Naive thymus-derived CD8-positive, alpha-beta T cell (primary cell): ENCODE results near the gene FBXO7. TPM values are rescaled to one million over a fixed set of nuclear protein-coding genes. Genes with fewer than 3 reads are reported as not detected.
A peak's percentile ranks its signal among the peaks of the same experiment; 100 is the strongest.

Experiments used
- ATAC-seq, 2 donors: fragments of 150-1000 bp; cut with Tn5 transposase in 1 of 2; sonication (Bioruptor Pico), chemical (Tn5 transposase) in 1 of 2; 1 replicate in 1 of 2; 2 replicates in 1 of 2; pipeline ENCODE4 v1.10.0; 2021; ENCODE audit warnings: mild to moderate bottlenecking in 2 of 2, moderate library complexity in 2 of 2
- POLR2A ChIA-PET: fragments of 350-600 bp; sonication (Branson Sonifier 250); formaldehyde crosslinking; loops from one replicate; lab custom pipeline; 2021; ENCODE audit warnings: antibody characterized with exemption; lab: Charles Lee
- DNase-seq, 10 donors: peaks; one replicate each; pipeline versions ENCODE4 v3.0.0 to v3.0.0-alpha.2; 2020 to 2022
- H3K27ac Mint-ChIP-seq, 10 donors: one replicate each; pipeline ENCODE4 v1.8.0; 2020 to 2022; ENCODE audit warnings: mild to moderate bottlenecking in 10 of 10, mixed read lengths in 10 of 10, moderate library complexity in 4 of 10, inconsistent platforms in 1 of 10
- H3K27me3 Mint-ChIP-seq, 5 donors: one replicate each; pipeline ENCODE4 v1.8.0; 2021 to 2022; ENCODE audit warnings: mixed read lengths in 5 of 5
- H3K36me3 Mint-ChIP-seq, 3 donors: one replicate each; pipeline ENCODE4 v1.8.0; 2020 to 2022; ENCODE audit warnings: mixed read lengths in 3 of 3, mild to moderate bottlenecking in 2 of 3, inconsistent platforms in 1 of 3
- H3K4me1 Mint-ChIP-seq, 4 donors: one replicate each; pipeline ENCODE4 v1.8.0; 2021 to 2022; ENCODE audit warnings: mixed read lengths in 4 of 4
- H3K4me3 Mint-ChIP-seq, 10 donors: one replicate each; pipeline ENCODE4 v1.8.0; 2020 to 2022; ENCODE audit warnings: mild to moderate bottlenecking in 10 of 10, mixed read lengths in 10 of 10, moderate library complexity in 6 of 10, inconsistent platforms in 1 of 10
- H3K9me3 Mint-ChIP-seq, 9 donors: one replicate each; pipeline ENCODE4 v1.8.0; 2020 to 2022; ENCODE audit warnings: mixed read lengths in 9 of 9, mild to moderate bottlenecking in 3 of 9, inconsistent platforms in 1 of 9, moderate library complexity in 1 of 9
- polyA plus RNA-seq, 3 donors: library from polyadenylated mRNA; unstranded; fragments of 300-500 nt; fragmentation: Illumina TruSeq; gene quantifications; one replicate each; pipeline ENCODE4 v1.2.3, GENCODE V29; 2021
- total RNA-seq, 8 experiments: library from RNA in 2 of 8; stranded (reverse) in 2 of 8; gene quantifications; one replicate each; pipeline ENCODE4 v1.2.3 and lab custom pipeline; 2021 to 2026

FBXO7 gene
- total and polyA plus RNA-seq, 5 experiments from 2014 or later, result 97.5 to 149 (median 126) TPM

DNA sequence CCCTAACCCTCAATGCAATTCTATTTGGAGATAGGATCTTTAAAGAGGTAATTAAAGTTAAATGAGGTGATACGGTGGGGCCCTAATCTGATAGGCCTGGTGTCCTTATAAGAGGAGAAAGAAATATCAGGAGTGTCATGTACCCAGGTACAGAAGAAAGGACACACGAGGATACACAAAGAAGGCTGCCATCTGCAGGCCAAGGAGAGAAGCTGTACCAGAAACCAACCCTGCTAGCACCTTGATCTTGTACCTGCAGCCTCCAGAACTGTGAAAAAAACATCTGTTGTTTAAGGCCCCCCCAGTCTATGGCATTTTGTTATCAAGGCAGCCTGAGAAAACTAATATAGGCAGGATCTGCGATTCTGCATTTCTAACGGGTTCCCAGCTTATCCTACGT, 44.2 kb downstream of the FBXO7 start:
- Mint-ChIP-seq H3K27ac (no peak overlapping the region), H3K9me3 (peaks cover 0 to 7% (median 0%) of the 10 kb centered on the region in 9 donors), H3K4me3 (no peak overlapping the region), H3K4me1 (peaks cover 0 to 2% (median 0%) of the 10 kb centered on the region in 4 donors), H3K36me3 (peaks cover 0 to 13% (median 0%) of the 10 kb centered on the region in 3 donors), H3K27me3 (no peaks in the 10 kb centered on the region)
- ATAC-seq (no peak), DNase-seq (no peak)
- POLR2A ChIA-PET, result no interaction called here

DNA sequence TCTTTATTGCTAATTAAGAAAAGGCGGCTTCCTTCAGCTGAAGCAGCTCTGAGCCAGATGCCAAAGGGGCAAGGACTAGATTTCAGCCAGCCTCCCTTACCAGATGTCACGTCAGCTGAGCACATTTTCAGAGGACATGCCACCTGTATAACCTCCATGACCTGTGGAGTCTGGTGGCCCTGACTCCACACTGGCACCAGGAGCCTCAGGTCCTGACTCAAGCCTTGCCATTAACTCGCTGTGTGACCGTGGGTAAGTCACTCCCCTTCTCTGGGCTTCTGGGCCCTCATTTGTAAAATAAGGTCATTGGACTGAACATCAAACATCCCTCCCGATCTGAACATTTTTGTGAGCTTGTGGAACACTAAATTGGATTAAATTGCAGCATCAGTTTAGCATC, 46.0 kb downstream of the FBXO7 start:
- DNase-seq (no peak), ATAC-seq (no peak)
- no peak overlapping the region for H3K27ac Mint-ChIP-seq
- no peak overlapping the region for H3K4me3 Mint-ChIP-seq
- H3K36me3 Mint-ChIP-seq, result peaks cover 0 to 13% (median 0%) of the 10 kb centered on the region in 3 donors
- peaks cover 0 to 7% (median 0%) of the 10 kb centered on the region in 9 donors for H3K9me3 Mint-ChIP-seq
- no peaks in the 10 kb centered on the region for H3K27me3 Mint-ChIP-seq
- POLR2A ChIA-PET, result no interaction called here
- H3K4me1 Mint-ChIP-seq, result no peaks in the 10 kb centered on the region

DNA sequence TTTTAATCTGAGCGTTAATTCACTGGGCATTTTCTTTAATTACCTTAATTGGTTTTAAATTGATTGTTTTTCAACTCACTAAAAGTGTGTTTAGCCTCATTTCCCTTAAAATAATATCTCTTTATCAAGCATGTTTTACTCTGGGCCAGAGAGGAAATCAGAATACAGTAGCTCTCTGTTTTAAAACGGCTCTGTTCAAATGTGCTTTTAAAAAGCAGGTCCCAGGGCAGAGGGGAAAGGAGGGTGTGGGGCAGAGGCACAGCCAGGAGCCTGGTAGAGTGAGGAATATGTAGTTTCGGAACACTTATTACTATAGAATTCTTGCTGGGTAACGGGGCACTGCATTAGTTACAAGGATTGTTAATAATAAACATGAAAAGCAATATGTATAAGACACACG, 47.6 kb downstream of the FBXO7 start:
- H3K27me3 Mint-ChIP-seq, result no peaks in the 10 kb centered on the region
- DNase-seq (no peak), ATAC-seq (no peak)
- H3K4me3 Mint-ChIP-seq, result no peak overlapping the region
- POLR2A ChIA-PET, result no interaction called here
- H3K4me1 Mint-ChIP-seq, result no peaks in the 10 kb centered on the region
- H3K36me3 Mint-ChIP-seq, result peaks cover 0 to 13% (median 0%) of the 10 kb centered on the region in 3 donors
- H3K9me3 Mint-ChIP-seq, result peaks cover 0 to 7% (median 0%) of the 10 kb centered on the region in 9 donors
- no peak overlapping the region for H3K27ac Mint-ChIP-seq

DNA sequence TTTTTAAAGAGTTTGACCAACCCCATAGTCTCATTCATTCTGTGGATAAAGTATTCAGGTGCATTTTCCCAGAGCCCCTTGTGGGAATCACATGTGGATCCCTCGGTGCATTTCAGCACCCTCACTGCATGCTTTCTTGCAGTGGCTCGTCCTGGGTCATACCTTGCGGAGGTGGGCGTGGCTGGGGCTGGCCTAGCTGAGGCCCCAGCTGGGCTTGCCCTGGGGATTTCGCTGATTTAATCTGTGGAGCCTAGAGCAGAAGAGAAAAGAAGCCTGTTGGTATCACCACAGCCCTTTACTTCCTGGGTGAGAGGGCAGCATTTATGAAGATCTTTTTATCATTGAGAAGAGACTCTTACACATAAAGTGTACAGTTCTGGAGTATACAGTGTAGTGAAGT, 53.1 kb downstream of the FBXO7 start:
- peaks cover 3 to 10% (median 4%) of the 10 kb centered on the region in 5 donors for H3K27me3 Mint-ChIP-seq
- no peaks in the 10 kb centered on the region for H3K9me3 Mint-ChIP-seq

DNA sequence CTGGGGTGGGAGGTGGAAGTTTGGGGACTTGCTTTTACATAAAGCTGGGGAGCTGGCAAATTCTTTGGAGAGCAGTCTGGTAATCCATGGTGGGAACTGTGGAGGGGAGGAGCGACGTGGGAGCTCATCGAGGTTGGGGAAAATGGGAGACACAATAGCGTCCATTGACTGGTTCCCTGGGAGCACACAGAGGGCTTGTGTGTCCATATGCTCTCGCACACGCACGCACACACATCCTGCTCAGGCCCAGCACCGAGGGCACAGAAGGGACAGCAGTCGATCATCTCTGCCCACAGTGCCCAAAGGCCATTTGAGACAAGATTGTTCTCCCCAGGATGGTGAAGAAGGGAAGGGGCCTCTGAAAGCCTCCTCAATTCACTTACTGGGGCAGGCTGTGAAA, 53.7 kb downstream of the FBXO7 start:
- no peaks in the 10 kb centered on the region for H3K9me3 Mint-ChIP-seq
- ATAC-seq (no peak), DNase-seq (no peak)
- H3K36me3 Mint-ChIP-seq, result no peaks in the 10 kb centered on the region
- peaks cover 3 to 16% (median 7%) of the 10 kb centered on the region in 5 donors for H3K27me3 Mint-ChIP-seq
- H3K4me3 Mint-ChIP-seq, result no peak overlapping the region
- peaks cover 0 to 2% (median 1%) of the 10 kb centered on the region in 4 donors for H3K4me1 Mint-ChIP-seq
- H3K27ac Mint-ChIP-seq, result no peak overlapping the region
- POLR2A ChIA-PET, result no interaction called here

More for the DNA sequence above, 53.1 kb downstream of the FBXO7 start:
- Mint-ChIP-seq H3K27ac (peak overlapping the region in 1 of 10 donors; percentile 13), H3K4me1 (peaks cover 0 to 2% (median 1%) of the 10 kb centered on the region in 4 donors), H3K36me3 (no peaks in the 10 kb centered on the region), H3K4me3 (no peak overlapping the region)
- ATAC-seq, result no peak
- POLR2A ChIA-PET, result no interaction called here
- no peak for DNase-seq

DNA sequence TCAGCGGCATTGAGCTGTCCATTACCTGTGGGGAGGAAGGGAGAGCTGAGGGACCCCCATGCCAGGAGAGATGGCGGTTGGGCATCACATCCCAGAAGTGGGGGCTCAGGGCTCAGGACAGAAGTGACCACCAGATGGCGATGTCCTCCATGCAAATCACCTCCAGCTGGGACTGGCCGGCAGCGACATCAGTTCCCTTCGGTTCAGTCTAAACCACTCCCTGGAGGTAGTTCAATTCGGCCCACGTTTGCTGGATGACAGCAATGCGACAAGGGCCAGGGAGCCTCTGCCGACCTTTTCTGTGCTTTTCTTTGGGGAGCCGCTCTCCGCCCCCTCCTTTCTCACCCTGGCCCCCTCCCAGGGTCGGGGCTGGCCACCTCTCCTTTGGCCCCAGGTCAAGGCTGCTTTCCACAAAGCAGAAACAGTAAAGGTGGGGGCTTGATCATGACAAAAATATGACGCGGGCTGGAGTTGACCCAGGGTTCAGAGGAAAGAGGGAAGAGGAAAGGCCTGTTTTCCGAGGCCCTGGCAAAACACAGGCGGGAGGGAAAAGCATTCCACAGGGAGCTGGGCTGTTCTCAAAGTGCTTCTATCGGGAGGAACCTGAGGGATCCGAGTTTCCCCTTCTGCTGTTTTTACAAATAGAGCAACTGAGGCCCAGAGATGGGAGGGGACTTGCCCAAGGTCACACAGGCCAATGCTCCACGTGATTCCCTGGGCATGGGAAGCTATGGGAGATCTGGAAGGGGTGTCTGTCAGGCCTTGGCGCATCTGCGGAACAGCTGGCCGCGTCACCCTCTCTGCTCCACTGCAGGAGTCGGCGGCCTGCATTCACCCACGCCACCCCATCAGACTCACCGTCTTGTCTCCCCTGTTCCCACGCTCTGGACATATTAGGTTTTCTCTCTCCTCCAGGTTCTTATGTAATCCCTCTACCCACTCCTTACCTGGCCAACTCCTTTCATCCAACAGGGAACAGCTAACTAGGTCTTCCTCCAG, 54.7 kb downstream of the FBXO7 start:
- Mint-ChIP-seq H3K27me3 (peaks cover 3 to 22% (median 11%) of the 10 kb centered on the region in 5 donors), H3K9me3 (no peaks in the 10 kb centered on the region), H3K4me3 (no peak overlapping the region), H3K27ac (peak overlapping the region in 1 of 10 donors; percentile 15), H3K4me1 (peaks cover 0 to 2% (median 1%) of the 10 kb centered on the region in 4 donors), H3K36me3 (no peaks in the 10 kb centered on the region)
- peak; percentile 30 to 78 (median 52) for DNase-seq
- ATAC-seq, result peak; percentile 58 to 73
- POLR2A ChIA-PET, result no interaction called here

DNA sequence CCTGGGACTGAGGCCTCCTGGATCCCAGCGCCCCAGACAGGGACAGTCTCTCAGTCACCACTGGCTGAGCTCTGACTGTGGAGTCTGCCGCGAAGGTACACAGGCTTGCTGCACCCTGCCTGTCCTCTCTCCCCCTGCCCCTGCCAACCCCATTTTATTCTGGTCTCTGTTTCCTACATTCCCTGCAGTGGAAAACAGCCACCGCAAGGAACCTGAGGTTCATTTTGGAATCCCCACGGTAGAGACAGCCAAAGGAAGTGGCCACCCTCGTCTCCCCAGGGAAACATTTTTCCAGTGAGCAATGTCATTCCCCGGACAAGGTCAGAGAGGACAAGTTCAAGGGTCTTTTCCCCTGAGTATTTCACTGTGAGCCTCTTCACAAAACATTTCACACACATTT, 56.6 kb downstream of the FBXO7 start:
- Mint-ChIP-seq H3K4me1 (peaks cover 0 to 2% (median 1%) of the 10 kb centered on the region in 4 donors), H3K27me3 (peaks cover 3 to 22% (median 11%) of the 10 kb centered on the region in 5 donors), H3K9me3 (no peaks in the 10 kb centered on the region), H3K4me3 (no peak overlapping the region), H3K27ac (no peak overlapping the region), H3K36me3 (no peaks in the 10 kb centered on the region)
- DNase-seq (no peak), ATAC-seq (no peak)
- POLR2A ChIA-PET, result interaction anchor here (0.7 kb wide), 1 partner anchor 161 kb away, joined by 4 read pairs; no protein-coding TSS in a partner anchor

DNA sequence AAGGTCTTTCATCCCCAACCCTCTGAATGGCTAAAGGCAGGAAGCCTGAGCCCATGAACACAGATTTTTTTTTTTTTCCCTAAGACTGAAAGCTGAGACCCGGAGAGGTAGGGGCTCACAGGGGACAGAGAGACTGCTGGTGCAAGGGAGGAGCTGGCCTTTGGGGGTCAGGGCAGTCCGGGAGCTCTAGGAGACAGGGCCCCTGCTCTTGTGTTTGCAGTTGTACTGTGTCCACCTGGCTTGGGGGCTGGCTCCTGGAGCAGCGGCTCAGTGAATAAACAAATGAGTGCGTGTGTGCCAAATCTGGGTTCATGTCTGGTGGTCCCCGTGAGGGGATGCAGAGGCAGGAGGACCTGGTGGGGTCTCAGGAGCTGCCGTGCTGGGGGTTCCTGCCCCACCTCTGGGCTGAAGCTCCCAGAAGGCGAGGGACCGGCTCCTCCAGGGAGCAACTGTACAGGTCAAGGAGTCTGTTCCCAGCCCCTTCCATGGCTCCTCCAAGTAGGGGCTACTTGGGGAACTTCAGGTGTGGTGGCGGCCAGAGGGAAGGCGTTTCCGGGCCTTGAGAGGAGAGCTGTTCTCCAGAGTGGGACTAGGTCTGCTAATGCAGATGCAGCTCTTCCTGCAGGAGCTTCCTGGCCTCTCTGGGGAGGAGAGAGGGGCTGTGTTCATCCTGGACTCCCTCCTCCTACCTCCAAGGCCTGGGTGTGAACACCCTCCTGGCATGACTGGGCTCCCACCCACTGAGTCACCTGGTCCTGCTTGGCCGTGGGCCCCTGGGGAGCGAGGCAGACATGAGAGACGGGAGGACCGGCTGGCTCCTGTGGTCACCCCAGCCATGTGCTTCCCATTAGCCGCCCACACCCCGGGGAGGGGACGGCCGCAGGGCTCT, 57.6 kb downstream of the FBXO7 start:
- H3K4me1 Mint-ChIP-seq, result peaks cover 0 to 2% (median 1%) of the 10 kb centered on the region in 4 donors
- POLR2A ChIA-PET, result interaction anchor here (0.7 kb wide), 1 partner anchor 160 kb away, joined by 4 read pairs; no protein-coding TSS in a partner anchor
- H3K4me3 Mint-ChIP-seq, result no peak overlapping the region

DNA sequence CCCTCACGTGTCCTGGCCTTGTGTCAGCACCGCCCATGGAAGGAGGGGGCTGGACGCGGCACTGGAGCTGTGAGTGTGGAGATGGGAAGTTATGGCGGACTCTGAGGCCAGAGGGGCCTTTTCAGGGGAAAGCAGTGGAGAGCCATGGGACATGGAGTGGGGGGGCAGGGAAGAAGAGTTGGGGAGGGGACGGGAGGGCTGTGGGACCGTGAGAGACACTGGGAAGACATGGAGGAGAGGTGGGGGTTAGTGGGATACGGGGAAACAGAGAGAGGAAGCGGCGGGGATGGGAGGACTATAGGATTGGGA, 58.2 kb downstream of the FBXO7 start:
- ATAC-seq, result no peak
- Mint-ChIP-seq H3K9me3 (no peaks in the 10 kb centered on the region), H3K36me3 (no peaks in the 10 kb centered on the region), H3K4me3 (no peak overlapping the region), H3K27ac (no peak overlapping the region), H3K27me3 (peaks cover 3 to 22% (median 11%) of the 10 kb centered on the region in 5 donors), H3K4me1 (peaks cover 0 to 2% (median 1%) of the 10 kb centered on the region in 4 donors)
- POLR2A ChIA-PET, result no interaction called here
- no peak for DNase-seq

More for the DNA sequence above, 57.6 kb downstream of the FBXO7 start:
- no peaks in the 10 kb centered on the region for H3K36me3 Mint-ChIP-seq
- peaks cover 3 to 22% (median 11%) of the 10 kb centered on the region in 5 donors for H3K27me3 Mint-ChIP-seq
- no peak for DNase-seq
- no peaks in the 10 kb centered on the region for H3K9me3 Mint-ChIP-seq
- no peak for ATAC-seq
- H3K27ac Mint-ChIP-seq, result peak overlapping the region in 1 of 10 donors; percentile 75

DNA sequence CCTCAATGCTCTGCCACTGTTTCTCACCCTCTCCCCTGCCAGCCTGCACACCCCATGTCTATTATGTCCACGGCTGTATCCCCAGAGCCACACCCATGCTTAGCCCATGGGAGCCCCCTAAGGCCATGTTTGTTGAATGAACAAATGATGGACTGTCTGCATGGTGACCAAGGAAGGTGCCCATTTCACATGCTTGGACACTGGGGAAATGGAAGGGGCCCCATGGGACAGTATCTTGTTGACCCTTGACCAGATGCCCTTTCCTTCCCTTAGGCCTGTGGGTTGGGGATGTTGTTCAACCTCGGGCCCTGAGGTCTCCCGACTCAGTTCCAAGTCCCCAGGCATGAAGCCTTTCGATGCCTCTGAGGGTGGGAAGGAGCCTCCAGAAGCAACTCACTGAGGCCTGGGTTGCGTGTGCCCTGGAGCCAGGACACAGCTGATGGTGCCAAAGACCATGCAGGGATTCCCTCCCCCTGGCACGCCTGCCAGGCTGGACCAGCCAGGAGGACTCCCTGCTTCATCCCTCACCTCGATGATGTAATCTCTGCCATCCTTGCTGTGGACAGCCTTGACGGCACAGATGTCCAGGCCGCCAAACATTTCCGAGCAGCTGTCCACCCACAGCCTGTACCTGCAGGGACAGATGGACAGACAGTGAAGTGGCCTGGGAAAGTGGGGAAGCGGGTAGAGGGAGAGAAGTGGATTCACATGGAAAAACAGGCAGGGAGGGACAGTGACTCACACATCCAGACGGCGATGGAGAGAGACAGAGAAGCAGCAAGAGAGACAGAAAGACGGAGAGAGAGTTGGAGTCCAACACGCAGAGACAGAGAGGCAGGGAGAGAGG, 58.9 kb downstream of the FBXO7 start:
- H3K4me3 Mint-ChIP-seq, result no peak overlapping the region
- DNase-seq (no peak), ATAC-seq (no peak)
- H3K36me3 Mint-ChIP-seq, result peaks cover 0 to 4% (median 0%) of the 10 kb centered on the region in 3 donors
- H3K27me3 Mint-ChIP-seq, result peaks cover 3 to 26% (median 11%) of the 10 kb centered on the region in 5 donors
- H3K27ac Mint-ChIP-seq, result no peak overlapping the region
- POLR2A ChIA-PET, result no interaction called here
- H3K4me1 Mint-ChIP-seq, result peaks cover 0 to 2% (median 1%) of the 10 kb centered on the region in 4 donors
- peaks cover 0 to 3% (median 0%) of the 10 kb centered on the region in 9 donors for H3K9me3 Mint-ChIP-seq

DNA sequence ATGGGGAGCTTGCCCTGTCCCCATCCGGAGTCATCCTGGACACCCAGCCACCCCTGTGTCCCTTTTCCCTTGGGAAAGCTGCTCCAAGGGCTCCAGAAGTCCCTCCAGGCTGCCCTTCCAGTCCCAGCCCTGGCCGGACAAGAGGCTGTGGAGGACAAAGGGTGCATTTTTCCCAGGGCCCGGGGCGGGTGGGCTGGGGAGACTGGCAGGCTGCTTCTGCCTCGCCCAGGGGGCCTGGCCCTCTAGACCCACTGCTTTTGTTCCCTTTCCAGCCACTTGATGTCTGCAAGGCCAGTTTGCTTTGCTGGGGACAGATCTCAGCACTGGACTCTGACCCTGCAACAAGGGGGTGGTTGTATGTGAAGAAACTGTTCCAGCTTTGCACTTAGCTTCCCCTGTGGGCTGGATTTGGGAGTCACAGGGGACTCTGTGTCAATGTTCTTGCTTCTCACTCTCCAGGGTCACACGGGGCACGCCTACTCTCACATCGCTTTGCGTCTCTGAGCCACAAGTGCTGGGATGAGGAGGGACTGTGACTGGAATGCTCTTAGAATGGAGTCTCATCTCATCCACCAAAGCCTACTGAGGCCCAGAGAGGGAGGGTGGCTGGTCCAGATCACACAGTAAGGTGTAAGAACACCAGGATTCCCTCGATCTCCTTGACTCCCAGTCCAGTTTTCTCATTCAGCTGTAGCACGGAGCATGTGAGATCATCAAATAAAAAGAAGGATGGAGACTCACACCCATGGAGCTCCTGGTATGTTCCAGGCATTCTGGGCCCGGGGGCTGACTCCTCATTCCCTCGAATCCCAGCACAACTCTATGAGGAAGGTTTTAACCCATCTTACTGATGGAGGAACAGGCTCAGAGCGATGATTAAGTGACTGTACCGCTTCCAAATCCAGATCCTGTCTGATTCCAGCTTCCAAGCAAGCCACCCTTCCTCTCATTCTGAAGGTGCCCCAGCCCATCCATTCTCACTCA, 59.9 kb downstream of the FBXO7 start:
- ATAC-seq (no peak), DNase-seq (no peak)
- POLR2A ChIA-PET, result no interaction called here
- peaks cover 6 to 36% (median 14%) of the 10 kb centered on the region in 5 donors for H3K27me3 Mint-ChIP-seq
- peaks cover 0 to 7% (median 0%) of the 10 kb centered on the region in 3 donors for H3K36me3 Mint-ChIP-seq
- no peak overlapping the region for H3K27ac Mint-ChIP-seq
- peaks cover 0 to 3% (median 0%) of the 10 kb centered on the region in 9 donors for H3K9me3 Mint-ChIP-seq
- H3K4me1 Mint-ChIP-seq, result peaks cover 0 to 2% (median 0%) of the 10 kb centered on the region in 4 donors
- H3K4me3 Mint-ChIP-seq, result no peak overlapping the region
